Raji (cell line): ENCODE data around the gene MAST3.

Experiments used
- POLR2A ChIP-seq: IDR thresholded peaks from 2 replicates; pipeline ENCODE4 v1.6.1; 2011; ENCODE audit warnings: low read depth, low read length, control low read depth; ENCODE audit not compliant: insufficient read depth

The MAST3 gene

DNA sequence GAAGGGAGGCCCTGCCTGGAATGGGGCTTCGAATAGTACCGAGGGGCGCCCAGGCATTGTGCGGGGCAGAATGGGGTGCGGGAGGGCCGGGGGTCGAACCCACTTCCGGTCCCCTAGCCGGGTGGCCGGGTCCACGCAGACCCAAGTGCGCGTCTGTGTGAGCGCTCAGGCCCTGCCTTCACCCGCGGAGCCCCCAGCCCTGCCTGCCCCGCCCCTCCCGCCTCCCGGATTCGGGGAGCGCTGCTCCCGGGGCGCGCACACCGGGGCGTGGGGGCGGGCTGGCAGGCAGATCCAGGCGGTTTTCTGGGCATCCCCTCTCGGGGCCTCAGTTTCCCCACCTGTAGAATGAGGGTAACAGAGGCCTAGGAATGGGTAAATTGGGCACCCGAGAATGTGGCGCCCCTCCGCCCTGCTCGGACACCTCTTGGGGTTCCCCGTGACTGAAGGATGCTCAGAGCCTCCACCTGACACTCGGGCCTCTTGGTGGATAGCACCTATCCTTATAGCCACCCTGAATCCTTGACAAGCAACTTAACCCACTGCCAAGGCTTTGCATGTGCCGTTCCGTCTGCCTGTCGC is 56.1 kb downstream of the MAST3 start:
- no peak for TF ChIP-seq POLR2A

DNA sequence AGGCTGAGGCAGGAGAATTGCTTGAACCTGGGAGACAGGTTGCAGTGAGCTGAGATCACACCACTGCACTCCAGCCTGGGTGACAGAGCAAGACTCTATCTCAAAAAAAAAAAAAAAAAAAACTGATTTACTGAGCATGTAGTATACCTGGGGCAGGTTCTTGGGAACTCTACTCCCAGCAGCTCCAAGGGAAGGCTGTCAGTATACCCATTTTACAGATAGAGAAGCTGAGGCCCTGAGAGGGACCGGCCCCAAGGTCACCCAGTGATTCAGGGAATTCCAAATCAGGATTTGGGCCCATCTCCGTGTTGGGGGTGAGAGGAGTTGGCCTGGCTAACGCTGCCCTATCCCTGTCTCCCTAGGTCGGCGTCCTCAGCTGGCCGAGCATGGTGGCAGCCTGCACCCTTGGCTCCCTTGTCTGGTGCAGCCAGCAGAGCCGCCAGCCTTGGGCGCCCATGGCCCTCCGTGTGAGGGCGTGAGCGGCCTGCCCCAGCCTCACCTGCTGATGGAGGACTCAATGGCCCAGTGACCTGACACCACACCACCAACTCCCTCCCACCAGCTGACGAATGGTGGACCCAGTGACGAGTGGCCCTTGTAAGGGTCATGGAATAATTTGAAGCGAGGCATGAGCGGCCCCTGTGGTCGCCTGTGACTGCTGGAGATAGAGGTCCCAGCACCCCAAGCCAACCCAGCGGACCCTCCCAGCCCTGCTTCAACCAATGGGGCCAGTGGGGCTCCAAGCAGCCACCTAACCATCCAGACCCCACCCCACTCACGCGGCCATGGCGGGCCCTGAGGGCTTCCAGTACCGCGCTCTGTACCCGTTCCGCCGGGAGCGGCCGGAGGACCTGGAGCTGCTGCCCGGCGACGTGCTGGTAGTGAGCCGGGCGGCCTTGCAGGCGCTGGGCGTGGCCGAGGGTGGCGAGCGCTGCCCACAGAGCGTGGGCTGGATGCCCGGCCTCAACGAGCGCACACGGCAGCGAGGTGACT is 57.8 kb downstream of the MAST3 start:
- TF ChIP-seq POLR2A, result no peak

DNA sequence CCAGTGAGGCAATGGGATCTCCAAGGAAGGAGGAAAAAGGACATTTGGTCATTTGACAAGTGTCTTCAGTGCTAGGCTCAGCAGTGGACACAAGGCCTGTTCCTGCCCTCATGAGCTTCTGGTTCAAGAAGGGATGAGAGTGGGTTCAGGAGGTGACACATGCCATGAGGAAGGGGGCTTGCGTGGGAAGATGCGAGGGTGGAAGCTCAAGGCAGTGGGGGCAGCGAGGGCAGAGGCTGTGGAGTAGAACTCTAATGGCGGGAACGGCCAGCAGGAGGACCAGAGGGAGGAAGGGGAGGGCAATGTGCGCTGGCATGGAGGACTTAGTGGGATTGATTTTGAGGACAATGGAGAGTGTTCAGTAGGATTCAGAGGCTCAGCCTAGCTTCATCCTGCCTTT is 58.7 kb downstream of the MAST3 start:
- no peak for TF ChIP-seq POLR2A

DNA sequence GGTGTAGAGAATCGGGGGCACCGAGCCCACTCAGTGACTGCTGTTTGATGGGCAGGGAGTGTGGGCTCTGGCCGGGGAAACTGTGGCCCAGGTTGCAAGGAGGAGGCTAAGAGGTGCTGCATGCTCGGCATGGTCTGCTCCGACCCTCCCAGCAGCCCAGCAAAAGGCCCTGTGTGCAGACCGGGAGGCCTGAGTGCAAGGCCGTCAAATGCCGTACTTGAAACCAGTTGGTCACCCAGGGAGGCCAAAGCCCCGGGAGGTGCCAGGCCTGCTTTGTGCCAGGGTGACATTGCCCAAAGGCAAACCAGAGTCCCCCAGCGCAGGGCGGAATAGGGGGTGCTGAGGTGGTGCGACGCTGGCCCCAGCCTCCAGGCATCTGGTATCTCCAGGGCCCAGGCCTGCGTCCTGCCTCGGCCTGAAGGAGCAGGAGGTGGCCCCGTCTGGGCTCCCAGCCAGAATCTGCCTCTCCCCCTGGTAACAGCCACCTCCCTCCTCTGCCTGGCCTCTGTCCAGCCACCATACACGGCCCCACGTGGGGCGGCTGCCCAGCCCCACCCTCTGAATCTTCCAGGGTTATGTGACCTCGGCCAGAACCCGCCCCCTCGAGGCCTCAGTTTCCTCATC is 59.4 kb downstream of the MAST3 start:
- no peak for TF ChIP-seq POLR2A

DNA sequence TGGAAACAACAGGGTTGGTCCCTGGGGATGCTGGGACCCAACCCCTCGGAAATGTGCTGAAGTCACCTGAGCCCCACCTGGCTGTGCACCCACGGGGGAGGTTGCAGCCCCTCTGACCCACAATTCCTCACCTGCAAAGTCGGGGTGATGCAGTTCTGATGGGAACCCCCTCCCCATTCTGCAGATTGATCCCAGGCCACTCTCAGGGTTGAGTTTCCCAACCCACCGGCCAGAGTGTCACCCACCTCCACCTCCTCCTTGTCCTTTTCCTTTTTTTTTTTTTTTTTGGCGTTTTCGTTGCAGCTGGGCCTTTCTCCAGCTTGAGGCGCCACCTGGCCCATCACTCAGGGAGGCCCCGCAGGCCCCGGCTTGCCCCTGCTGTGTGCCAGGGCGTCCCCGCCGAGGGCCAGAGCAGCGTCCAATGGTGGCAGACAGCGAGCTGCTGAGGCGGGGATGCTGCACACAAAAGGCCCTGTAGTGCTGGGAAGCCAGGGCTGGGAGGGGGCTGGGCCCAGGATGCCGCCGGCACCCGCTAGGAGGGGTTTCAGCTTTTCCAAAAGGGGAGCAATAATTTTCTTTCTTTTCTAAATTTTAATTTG is 60.0 kb downstream of the MAST3 start:
- no peak for TF ChIP-seq POLR2A

DNA sequence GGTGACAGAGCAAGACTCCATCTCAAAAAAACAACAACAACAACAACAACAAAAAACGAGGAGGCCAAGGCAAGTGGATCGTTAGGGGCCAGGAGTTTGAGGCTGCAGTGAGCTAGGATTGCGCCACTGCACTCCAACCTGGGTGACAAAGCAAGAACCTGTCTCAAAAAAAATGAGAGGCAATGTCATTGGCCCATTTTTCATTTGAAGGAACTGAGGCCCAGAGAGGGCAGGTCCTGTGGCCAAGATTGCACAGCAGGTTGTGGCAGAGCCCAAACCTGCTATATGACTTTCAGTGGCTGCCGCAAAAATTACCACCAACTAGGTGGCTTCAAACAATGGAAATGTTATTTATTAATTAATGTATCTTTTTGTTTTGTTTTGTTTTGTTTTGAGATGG is 60.9 kb downstream of the MAST3 start:
- no peak for TF ChIP-seq POLR2A

DNA sequence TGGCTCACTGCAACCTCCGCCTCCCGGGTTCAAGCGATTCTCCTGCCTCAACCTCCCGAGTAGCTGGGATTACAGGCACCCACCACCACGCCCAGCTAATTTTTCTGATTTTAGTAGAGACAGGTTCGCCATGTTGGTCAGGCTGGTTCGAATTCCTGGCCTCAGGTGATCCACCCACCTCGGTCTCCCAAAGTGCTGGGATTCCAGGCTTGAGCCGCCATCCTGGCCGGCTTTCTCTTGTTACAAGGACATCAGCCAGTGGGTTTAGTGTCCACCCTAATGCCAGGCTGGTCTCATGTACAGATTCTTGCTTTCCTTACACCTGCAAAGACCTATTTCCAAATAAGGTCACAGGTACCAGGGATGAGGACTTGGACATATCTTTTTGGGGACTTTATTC is 62.2 kb downstream of the MAST3 start:
- no peak for TF ChIP-seq POLR2A

DNA sequence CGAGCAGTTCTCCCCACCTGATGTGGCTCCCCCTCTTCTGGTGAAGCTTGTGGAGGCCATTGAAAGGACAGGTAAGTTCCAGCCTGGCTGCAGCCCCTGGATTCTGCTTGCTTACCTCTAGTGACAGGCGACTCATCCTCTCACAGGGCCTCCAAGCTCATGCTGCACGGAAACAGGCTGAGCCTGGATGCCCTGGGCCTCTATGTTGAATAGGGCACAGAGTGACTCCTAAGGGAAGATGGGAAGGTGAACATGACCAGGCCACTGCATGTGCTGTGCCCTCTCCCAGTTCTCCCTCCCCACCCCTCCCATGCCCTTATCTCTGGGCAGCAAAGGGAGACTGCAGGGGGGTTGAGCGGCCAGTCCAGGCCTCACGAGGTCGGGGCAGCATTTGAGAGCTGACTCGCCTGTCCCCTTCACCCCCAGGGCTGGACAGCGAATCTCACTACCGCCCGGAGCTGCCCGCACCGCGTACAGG is 63.0 kb downstream of the MAST3 start:
- no peak for TF ChIP-seq POLR2A

DNA sequence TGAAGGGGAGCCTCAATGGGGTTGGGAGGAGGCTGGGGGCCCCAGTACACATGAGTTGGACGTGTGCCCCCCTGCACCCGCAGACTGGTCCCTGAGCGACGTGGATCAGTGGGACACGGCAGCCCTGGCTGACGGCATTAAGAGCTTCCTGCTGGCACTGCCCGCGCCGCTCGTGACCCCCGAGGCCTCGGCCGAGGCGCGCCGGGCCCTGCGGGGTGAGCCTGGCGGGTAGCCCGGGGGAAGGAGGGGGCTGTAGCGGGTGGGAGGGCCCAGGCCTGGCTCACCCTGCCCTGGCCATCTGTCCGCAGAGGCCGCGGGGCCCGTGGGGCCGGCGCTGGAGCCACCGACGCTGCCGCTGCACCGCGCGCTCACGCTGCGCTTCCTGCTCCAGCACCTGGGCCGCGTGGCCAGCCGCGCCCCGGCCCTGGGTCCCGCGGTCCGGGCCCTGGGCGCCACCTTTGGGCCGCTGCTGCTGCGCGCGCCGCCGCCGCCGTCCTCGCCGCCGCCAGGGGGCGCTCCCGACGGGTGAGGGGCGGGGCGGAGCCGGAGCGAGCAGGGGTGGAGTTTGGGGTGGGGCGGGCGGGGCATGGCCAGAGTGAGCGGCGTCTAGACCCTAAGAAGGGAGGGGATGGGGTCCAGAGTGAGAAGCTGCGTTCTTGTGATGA is 63.5 kb downstream of the MAST3 start:
- peak; percentile 48; the same call in 1 of the 2 replicates for TF ChIP-seq POLR2A

DNA sequence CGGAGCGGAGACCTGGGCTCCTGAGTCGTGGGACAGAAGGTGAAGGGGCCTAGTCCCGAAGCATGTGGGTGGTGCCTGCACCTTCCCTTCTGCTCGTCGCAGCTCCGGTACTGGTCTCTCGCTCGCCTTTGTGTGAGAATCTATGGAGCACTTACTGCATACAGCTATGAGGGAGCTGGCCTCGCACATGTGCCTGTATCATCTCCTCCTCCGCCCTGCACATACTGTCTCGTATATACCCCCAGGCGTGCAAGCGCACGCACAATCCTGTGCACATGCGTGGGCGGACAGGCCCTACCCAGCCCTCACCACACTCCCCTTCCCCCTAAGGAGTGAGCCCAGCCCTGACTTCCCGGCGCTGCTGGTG is 64.0 kb downstream of the MAST3 start:
- no peak for TF ChIP-seq POLR2A

DNA sequence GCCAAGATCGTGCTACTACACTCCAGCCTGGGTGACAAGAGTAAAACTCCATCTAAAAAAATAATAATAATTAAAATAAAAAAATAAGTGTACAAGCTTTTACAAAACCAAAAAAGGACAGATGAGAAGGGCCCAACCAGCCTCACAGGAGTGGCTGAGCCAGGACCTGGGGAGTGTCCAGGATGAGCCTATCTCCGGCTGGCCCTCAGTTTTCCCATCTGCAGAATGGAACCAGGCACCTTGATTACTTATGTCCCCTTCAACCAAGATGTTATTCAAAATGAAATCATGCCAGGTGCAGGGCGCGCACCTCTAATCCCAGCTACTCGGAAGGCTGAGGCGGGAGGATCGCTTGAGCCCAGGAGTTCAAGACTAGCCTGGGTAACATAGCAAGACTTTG is 66.5 kb downstream of the MAST3 start:
- TF ChIP-seq POLR2A, result no peak

DNA sequence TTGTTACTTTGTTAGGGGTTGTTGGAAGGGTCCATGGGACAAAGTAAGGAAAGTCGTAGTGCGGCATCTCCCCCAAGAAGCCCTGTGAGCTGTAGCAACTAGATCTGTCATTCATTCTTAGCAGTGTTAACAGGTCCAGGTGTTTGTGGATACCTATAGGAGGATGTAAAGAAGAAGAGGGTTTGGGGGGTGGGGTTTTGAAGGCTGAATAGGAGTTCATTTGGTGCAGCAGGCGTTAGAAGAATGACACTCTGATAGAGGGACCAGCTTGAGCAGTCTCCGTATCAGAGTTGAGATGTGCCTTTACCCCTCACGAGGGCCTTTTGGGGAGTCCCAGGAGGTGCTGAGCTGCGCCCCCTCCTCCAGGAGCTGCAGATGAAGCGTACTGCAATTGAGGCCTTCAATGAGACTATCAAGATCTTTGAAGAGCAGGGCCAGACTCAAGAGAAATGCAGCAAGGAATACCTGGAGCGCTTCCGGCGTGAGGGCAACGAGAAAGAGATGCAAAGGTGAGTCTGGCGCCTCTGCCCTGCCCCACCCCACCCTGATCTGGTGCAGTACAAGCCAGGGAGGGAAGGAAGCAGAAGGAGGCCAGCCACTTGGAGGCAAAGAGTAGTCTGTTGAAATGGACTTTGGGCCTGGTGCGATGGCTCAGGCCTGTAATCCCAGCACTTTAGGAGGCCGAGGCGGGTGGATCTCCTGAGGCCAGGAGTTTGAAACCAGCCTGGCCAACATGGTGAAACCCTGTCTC is 68.4 kb downstream of the MAST3 start:
- no peak for TF ChIP-seq POLR2A

DNA sequence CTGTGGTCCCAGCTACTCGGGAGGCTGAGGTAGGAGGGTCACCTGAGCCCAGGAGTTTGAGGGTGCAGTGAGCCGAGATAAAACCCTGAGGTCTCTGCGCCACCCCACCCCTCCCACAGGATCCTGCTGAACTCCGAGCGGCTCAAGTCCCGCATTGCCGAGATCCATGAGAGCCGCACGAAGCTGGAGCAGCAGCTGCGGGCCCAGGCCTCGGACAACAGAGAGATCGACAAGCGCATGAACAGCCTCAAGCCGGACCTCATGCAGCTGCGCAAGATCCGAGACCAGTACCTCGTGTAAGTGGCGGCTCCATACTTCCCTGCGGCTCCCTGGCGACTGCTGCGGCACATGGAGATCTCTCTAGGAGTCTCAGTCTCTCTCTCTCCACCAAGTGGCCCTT is 69.4 kb downstream of the MAST3 start:
- TF ChIP-seq POLR2A, result no peak

DNA sequence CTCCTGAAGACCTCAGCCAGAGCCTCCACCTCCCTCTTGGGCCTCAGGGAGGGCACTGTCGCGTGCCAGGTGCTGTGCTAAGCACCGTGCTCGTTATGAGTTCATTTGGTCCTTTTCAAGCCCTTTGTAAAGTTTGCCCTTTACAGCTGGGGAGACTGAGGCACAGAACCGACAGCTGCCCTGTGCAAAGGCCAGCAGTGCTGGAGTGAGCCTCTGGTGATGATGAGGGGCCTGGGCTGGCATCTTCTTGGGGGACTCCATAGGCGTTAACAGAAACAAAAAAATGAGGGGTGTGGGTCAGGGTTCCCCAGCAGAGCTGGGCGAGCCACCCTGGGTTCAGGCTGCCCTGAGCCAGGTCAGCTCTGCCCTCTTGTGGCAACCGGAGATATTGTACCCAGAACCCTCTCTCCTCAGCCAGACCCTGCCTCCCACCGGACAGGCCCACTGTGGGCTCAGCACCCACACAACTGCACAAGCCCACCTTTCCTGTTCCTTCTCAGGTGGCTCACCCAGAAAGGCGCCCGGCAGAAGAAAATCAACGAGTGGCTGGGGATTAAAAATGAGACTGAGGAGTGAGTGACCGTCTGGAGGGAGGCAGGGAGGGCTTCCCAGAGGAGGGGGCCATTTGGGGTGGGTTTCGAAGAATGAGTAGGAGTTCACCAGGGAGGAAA is 70.5 kb downstream of the MAST3 start:
- TF ChIP-seq POLR2A, result no peak; the same call in 1 of the 2 replicates
